Activated naive CD4-positive, alpha-beta T cell (primary cell): Measurements from ENCODE around the gene MTFMT.
A peak's percentile ranks its signal among the peaks of the same experiment; 100 is the strongest.
"Not testable (repeated sequence)": the region's sequence is repeated elsewhere in the genome, so short reads cannot be mapped to it uniquely, and the experiment has no call there.

Experiments used
- DNase-seq, 4 experiments: peaks; one replicate each; lab custom pipeline; 2025; lab: John Stamatoyannopoulos, UW

The MTFMT gene

GRCh38 chr15:65038836-65039235, 9.4 kb upstream of the MTFMT start:
- DNase-seq, result no peak

GRCh38 chr15:65038428-65038827, 9.0 kb upstream of the MTFMT start:
- DNase-seq, result no peak

GRCh38 chr15:65037309-65037708, 7.9 kb upstream of the MTFMT start:
- DNase-seq, result no peak

GRCh38 chr15:65034719-65035118, 5.3 kb upstream of the MTFMT start:
- no peak for DNase-seq

- no peak for DNase-seq
These were observed 4.3 kb upstream of the MTFMT start for GRCh38 chr15:65033659-65034269.

- no peak for DNase-seq
These were observed 3.5 kb upstream of the MTFMT start for GRCh38 chr15:65032801-65033537.

GRCh38 chr15:65029736-65030208, 333 bp upstream of the MTFMT start:
- no peak for DNase-seq

- no peak for DNase-seq
These were observed 1.1 kb downstream of the MTFMT start for GRCh38 chr15:65028338-65028737.

- no peak for DNase-seq
These were observed 1.8 kb downstream of the MTFMT start for GRCh38 chr15:65027593-65027992.

- DNase-seq, result no peak
These were observed 2.7 kb downstream of the MTFMT start for GRCh38 chr15:65026756-65027155.

GRCh38 chr15:65021488-65021887, 8.0 kb downstream of the MTFMT start:
- no peak for DNase-seq

GRCh38 chr15:65020419-65020818, 9.0 kb downstream of the MTFMT start:
- DNase-seq, result no peak

GRCh38 chr15:65011198-65011597, 18.2 kb downstream of the MTFMT start:
- DNase-seq, result not testable (repeated sequence)

- DNase-seq, result no peak
These were observed 20.5 kb downstream of the MTFMT start for GRCh38 chr15:65008983-65009382.

- no peak for DNase-seq
These were observed 22.6 kb downstream of the MTFMT start for GRCh38 chr15:65006876-65007275.

GRCh38 chr15:65004993-65005392, 24.4 kb downstream of the MTFMT start:
- DNase-seq, result no peak

- DNase-seq, result no peak
These were observed 31.6 kb downstream of the MTFMT start for GRCh38 chr15:64997745-64998375.

- no peak for DNase-seq
These were observed 32.4 kb downstream of the MTFMT start for GRCh38 chr15:64997066-64997465.

- DNase-seq, result no peak
These were observed 36.1 kb downstream of the MTFMT start for GRCh38 chr15:64993290-64993689.

GRCh38 chr15:64991536-64992135, 37.8 kb downstream of the MTFMT start:
- no peak for DNase-seq

GRCh38 chr15:64990168-64990470, 39.3 kb downstream of the MTFMT start:
- DNase-seq, result no peak

- DNase-seq, result peak; percentile 55 to 86 (median 74)
These were observed 39.8 kb downstream of the MTFMT start, which contains the start of gene SPG21 for GRCh38 chr15:64989416-64990167. SPG21 (minus strand) TSS chr15:64989914; CDS start chr15:64983569, 6,345 bp downstream.
